Measurements from ENCODE around the gene FGD5. TPM values are rescaled to one million over a fixed set of nuclear protein-coding genes. Genes with fewer than 3 reads are reported as not detected.

Gene FGD5
- total and polyA plus RNA-seq, 8 donors: 25.4 to 49.4 (median 41.7) TPM

GRCh38 chr3:14922863-14923262 lies 104.1 kb downstream of the FGD5 start:
- ATAC-seq: no peak
- intact Hi-C loops (cut with DNase I): loop anchor here in 1 of 2 donors (5.0 kb wide), 2 partner anchors 131 to 241 kb away; no protein-coding TSS in a partner anchor
- peaks cover 0 to 25% of the 10 kb centered on the region in 2 donors for H3K36me3 ChIP-seq
- H3K4me1 ChIP-seq: peaks cover 4 to 9% of the 10 kb centered on the region in 2 donors
- H3K9me3 ChIP-seq: no peaks in the 10 kb centered on the region
- no peak for DNase-seq
- no peak for TF ChIP-seq CTCF (IDR thresholded peaks at IDR 0.05)
- H3K27ac ChIP-seq: no peak overlapping the region
- H3K27me3 ChIP-seq: no peaks in the 10 kb centered on the region
- H3K4me3 ChIP-seq: no peak overlapping the region

- no peak for ATAC-seq
- Histone ChIP-seq H3K4me1 (peaks cover 4 to 9% of the 10 kb centered on the region in 2 donors), H3K4me3 (no peak overlapping the region), H3K27me3 (no peaks in the 10 kb centered on the region), H3K36me3 (peaks cover 0 to 25% of the 10 kb centered on the region in 2 donors), H3K27ac (no peak overlapping the region), H3K9me3 (no peaks in the 10 kb centered on the region)
- no peak for DNase-seq
- intact Hi-C loops (cut with DNase I): loop anchor here in 1 of 2 donors (5.0 kb wide), 2 partner anchors 131 to 241 kb away; no protein-coding TSS in a partner anchor
- TF ChIP-seq CTCF (IDR thresholded peaks at IDR 0.05): no peak
Measured at GRCh38 chr3:14923476-14923875, 104.7 kb downstream of the FGD5 start.

GRCh38 chr3:14925729-14926591 lies 107.2 kb downstream of the FGD5 start:
- Histone ChIP-seq H3K9me3 (no peaks in the 10 kb centered on the region), H3K4me3 (no peak overlapping the region), H3K27ac (no peak overlapping the region), H3K4me1 (peaks cover 2 to 6% of the 10 kb centered on the region in 2 donors), H3K36me3 (peaks cover 0 to 25% of the 10 kb centered on the region in 2 donors), H3K27me3 (no peaks in the 10 kb centered on the region)
- ATAC-seq (peak; percentile 49), DNase-seq (peak in 2 of 4 donors; percentile 51 to 68)
- intact Hi-C loops (cut with DNase I): no loop called here
- TF ChIP-seq CTCF (IDR thresholded peaks at IDR 0.05): peak; percentile 58 to 69

GRCh38 chr3:14926592-14926991 lies 107.8 kb downstream of the FGD5 start:
- H3K4me1 ChIP-seq: no peaks in the 10 kb centered on the region
- no peak overlapping the region for H3K4me3 ChIP-seq
- peaks cover 0 to 25% of the 10 kb centered on the region in 2 donors for H3K36me3 ChIP-seq
- no peak for TF ChIP-seq CTCF (IDR thresholded peaks at IDR 0.05)
- H3K9me3 ChIP-seq: no peaks in the 10 kb centered on the region
- no peak for ATAC-seq
- intact Hi-C loops (cut with DNase I): no loop called here
- no peaks in the 10 kb centered on the region for H3K27me3 ChIP-seq
- DNase-seq: no peak
- no peak overlapping the region for H3K27ac ChIP-seq

GRCh38 chr3:14927308-14927707 lies 108.5 kb downstream of the FGD5 start:
- intact Hi-C loops (cut with DNase I): no loop called here
- H3K27me3 ChIP-seq: no peaks in the 10 kb centered on the region
- H3K4me1 ChIP-seq: no peaks in the 10 kb centered on the region
- ATAC-seq: no peak
- H3K27ac ChIP-seq: no peak overlapping the region
- no peak for DNase-seq
- no peaks in the 10 kb centered on the region for H3K9me3 ChIP-seq
- TF ChIP-seq CTCF (IDR thresholded peaks at IDR 0.05): no peak
- H3K4me3 ChIP-seq: no peak overlapping the region
- peaks cover 0 to 19% of the 10 kb centered on the region in 2 donors for H3K36me3 ChIP-seq
